ENCODE data around the gene CD99L2. TPM values are rescaled to one million over a fixed set of nuclear protein-coding genes. Genes with fewer than 3 reads are reported as not detected.

The CD99L2 gene
- total and polyA plus RNA-seq, 10 of the 15 experiments (the other 5 are each of a cell fraction or from before 2014, with no cell fraction given), result 1.1 to 22.9 (median 13.0) TPM

GRCh38 chrX:150898343-150899190 is at the start of gene CD99L2 (continued):
- TF ChIP-seq IRF5 (IDR thresholded peaks at IDR 0.05; ENCODE audit: borderline replicate concordance) (no peak), CBFB (IDR thresholded peaks at IDR 0.05; ENCODE audit: low read depth) (no peak), CHD2 (IDR thresholded peaks at IDR 0.05; ENCODE audit: borderline replicate concordance, low read depth, low read length) (peak; percentile 77; the same call in 1 of the 2 replicates), ZNF384 (IDR thresholded peaks at IDR 0.05; ENCODE audit: borderline replicate concordance, low read depth, low read length) (no peak)

GRCh38 chrX:150944233-150944632 is 45.8 kb upstream of the CD99L2 start:
- intact Hi-C loops (cut with micrococcal nuclease; ENCODE audit: unreplicated experiment) (no loop called here), in situ Hi-C loops (cut with MboI) (no loop called here)
- ChIA-PET RAD21 (ENCODE audit: unreplicated experiment) (no interaction called here), CTCF (no interaction called here), SMC1A (ENCODE audit: uncharacterized antibody, unreplicated experiment) (interaction anchor here (0.7 kb wide), 1 partner anchor 66 kb away, joined by 3 read pairs; no protein-coding TSS in a partner anchor), POLR2A (no interaction called here)
- Histone ChIP-seq H3K4me2 (ENCODE audit: control insufficient read depth, insufficient read depth) (no peak overlapping the region), H4K20me1 (ENCODE audit: control insufficient read depth, insufficient read depth) (no peaks in the 10 kb centered on the region), H3K27ac (ENCODE audit: control insufficient read depth, insufficient read depth) (no peak overlapping the region), H3K9me3 (replicated peaks; ENCODE audit: control insufficient read depth, insufficient read depth, low read length) (no peaks in the 10 kb centered on the region), H3K4me1 (ENCODE audit: control insufficient read depth, insufficient read depth, low read length) (no peaks in the 10 kb centered on the region), H3K9ac (ENCODE audit: control insufficient read depth, insufficient read depth, low read length) (no peak overlapping the region), H3K4me3 (no peak overlapping the region), H3K79me2 (ENCODE audit: control insufficient read depth, insufficient read depth, low read length) (no peaks in the 10 kb centered on the region), H3K27me3 (replicated peaks in 1 of 2; ENCODE audit: control insufficient read depth in 2 of 2, insufficient read depth in 2 of 2, low read length in 1 of 2) (no peaks in the 10 kb centered on the region; a peak in 1 of 4 replicates), H3K36me3 (ENCODE audit: control insufficient read depth in 2 of 2, insufficient read depth in 2 of 2, low read length in 1 of 2) (no peaks in the 10 kb centered on the region), H2AFZ (ENCODE audit: control insufficient read depth, low read depth, low read length) (no peak overlapping the region)
- no TSS peak for BruUV-seq (replicated peaks)
- FAIRE-seq, result no peak
- no peak for ATAC-seq
- no peak for DNase-seq (ENCODE audit: low read depth, low spot score)
- 48% methylated on average over 3 of the region's 3 CpGs for WGBS (ENCODE audit: insufficient coverage, insufficient replicate concordance, low lambda C conversion rate, missing lambda C conversion rate)
- TF ChIP-seq IRF4 (IDR thresholded peaks at IDR 0.05; ENCODE audit: low read depth, low read length) (no peak), ELK1 (IDR thresholded peaks at IDR 0.05; ENCODE audit: low read depth, low read length) (no peak), NFYB (IDR thresholded peaks at IDR 0.05; ENCODE audit: insufficient read depth, low read depth, low read length) (no peak), BMI1 (IDR thresholded peaks at IDR 0.05; ENCODE audit: borderline replicate concordance) (no peak), GABPA (IDR thresholded peaks at IDR 0.05; ENCODE audit: low read depth) (no peak), POLR2AphosphoS5 (IDR thresholded peaks at IDR 0.05; ENCODE audit: low read length) (no peak), MTA2 (IDR thresholded peaks at IDR 0.05; ENCODE audit: low read depth) (no peak), CHD1 (IDR thresholded peaks at IDR 0.05; ENCODE audit: low read depth, low read length) (no peak), HDAC6 (IDR thresholded peaks at IDR 0.05; ENCODE audit: unreplicated experiment) (no peak), SIN3A (IDR thresholded peaks at IDR 0.05; ENCODE audit: low read depth, low read length) (no peak), SMC3 (IDR thresholded peaks at IDR 0.05; ENCODE audit: borderline replicate concordance, low read length) (no peak), CTCF (IDR thresholded peaks at IDR 0.05 in 2 of 3, conservative IDR thresholded peaks at IDR 0.05 in 1 of 3; ENCODE audit: control insufficient read depth in 2 of 3, extremely low read depth in 1 of 3, insufficient read depth in 1 of 3, low read depth in 3 of 3, low read length in 3 of 3) (no peak), STAT3 (IDR thresholded peaks at IDR 0.05; ENCODE audit: low read depth, low read length) (no peak), BRCA1 (IDR thresholded peaks at IDR 0.05; ENCODE audit: low read depth, low read length) (no peak)

Measured in GM12878 (cell line).